Mesenchymal stem cell (in vitro differentiated cells and primary cell): ENCODE data around the gene KRTAP13-2.

Source experiments
- DNase-seq: peaks from one replicate; pipeline ENCODE4 v3.0.0-alpha.2; 2013
- H2AFZ ChIP-seq: one replicate; pipeline ENCODE4 v1.6.1; 2013; ENCODE audit warnings: low read depth, mild to moderate bottlenecking, control low read depth, inconsistent platforms, low read length, moderate library complexity
- H2AK5ac ChIP-seq: 2 replicates; pipeline ENCODE4 v1.6.1; 2013; ENCODE audit warnings: low read length, moderate library complexity, mild to moderate bottlenecking, inconsistent platforms; ENCODE audit not compliant: severe bottlenecking
- H2BK120ac ChIP-seq: one replicate; pipeline ENCODE4 v1.6.1; 2013; ENCODE audit warnings: low read depth, mild to moderate bottlenecking, inconsistent platforms, low read length, moderate library complexity
- H2BK12ac ChIP-seq, 2 experiments: one replicate each; pipeline ENCODE4 v1.6.1; 2013; ENCODE audit warnings: inconsistent platforms in 2 of 2, low read length in 2 of 2, mild to moderate bottlenecking in 2 of 2, moderate library complexity in 2 of 2, control low read depth in 1 of 2
- H2BK15ac ChIP-seq: one replicate; pipeline ENCODE4 v1.6.1; 2013; ENCODE audit warnings: mild to moderate bottlenecking, low read depth, inconsistent platforms; ENCODE audit not compliant: poor library complexity, severe bottlenecking
- H2BK5ac ChIP-seq: 2 replicates; pipeline ENCODE4 v1.6.1; 2013; ENCODE audit warnings: low read depth, mild to moderate bottlenecking, low read length, control low read depth, inconsistent platforms; ENCODE audit not compliant: poor library complexity, severe bottlenecking
- H3K14ac ChIP-seq, 2 experiments: one replicate each; pipeline ENCODE4 v1.6.1; 2013; ENCODE audit warnings: inconsistent platforms in 2 of 2, low read length in 2 of 2, control low read depth in 1 of 2, mild to moderate bottlenecking in 1 of 2, moderate library complexity in 1 of 2
- H3K18ac ChIP-seq, 2 experiments: one replicate each; pipeline ENCODE4 v1.6.1; 2013; ENCODE audit warnings: inconsistent platforms in 2 of 2, low read length in 2 of 2, control low read depth in 1 of 2, low read depth in 1 of 2, mild to moderate bottlenecking in 1 of 2
- H3K23ac ChIP-seq, 2 experiments: one replicate each; pipeline ENCODE4 v1.6.1; 2013; ENCODE audit warnings: inconsistent platforms in 2 of 2, low read length in 2 of 2, mild to moderate bottlenecking in 2 of 2, moderate library complexity in 2 of 2, control low read depth in 1 of 2
- H3K27ac ChIP-seq: 2 replicates; pipeline ENCODE4 v1.5.1; 2013; ENCODE audit warnings: mild to moderate bottlenecking, moderate library complexity, low read length, control low read depth, inconsistent platforms; ENCODE audit not compliant: poor library complexity, severe bottlenecking
- H3K27me3 ChIP-seq, 2 experiments: 2 replicates each; pipeline versions ENCODE4 v1.6.1 to v1.7.0; 2013; ENCODE audit warnings: low read length in 2 of 2, mild to moderate bottlenecking in 2 of 2, moderate library complexity in 2 of 2, control low read depth in 1 of 2, inconsistent platforms in 1 of 2; ENCODE audit not compliant: control insufficient read depth in 1 of 2, insufficient read depth in 1 of 2
- H3K36me3 ChIP-seq, 2 experiments: 2 replicates each; pipeline versions ENCODE4 v1.6.1 to v1.7.0; 2013; ENCODE audit warnings: low read length in 2 of 2, control low read depth in 1 of 2, inconsistent platforms in 1 of 2, low read depth in 1 of 2, mild to moderate bottlenecking in 1 of 2; ENCODE audit not compliant: insufficient read depth in 2 of 2, control insufficient read depth in 1 of 2
- H3K4ac ChIP-seq, 2 experiments: one replicate each; pipeline ENCODE4 v1.6.1; 2013; ENCODE audit warnings: inconsistent platforms in 2 of 2, low read length in 2 of 2, mild to moderate bottlenecking in 2 of 2, moderate library complexity in 2 of 2, control low read depth in 1 of 2, low read depth in 1 of 2
- H3K4me1 ChIP-seq: 2 replicates; pipeline ENCODE4 v1.6.1; 2013; ENCODE audit warnings: low read depth, low read length, control low read depth; ENCODE audit not compliant: control insufficient read depth, insufficient read depth
- H3K4me2 ChIP-seq: 2 replicates; pipeline ENCODE4 v1.6.1; 2013; ENCODE audit warnings: low read length, mild to moderate bottlenecking, inconsistent platforms; ENCODE audit not compliant: poor library complexity, severe bottlenecking
- H3K4me3 ChIP-seq, 2 experiments: 2 replicates each; pipeline versions ENCODE4 v1.5.1 to v1.7.0; 2013; ENCODE audit warnings: low read length in 2 of 2, mild to moderate bottlenecking in 2 of 2, control low read depth in 1 of 2, low read depth in 1 of 2; ENCODE audit not compliant: insufficient read depth in 1 of 2
- H3K79me1 ChIP-seq: replicated peaks from 2 replicates; pipeline ENCODE4 v1.6.1; 2013; ENCODE audit warnings: mild to moderate bottlenecking, control low read depth, low read length, inconsistent platforms; ENCODE audit not compliant: poor library complexity, severe bottlenecking
- H3K9ac ChIP-seq: 2 replicates; pipeline ENCODE4 v1.7.0; 2013; ENCODE audit warnings: mild to moderate bottlenecking, low read length, moderate library complexity
- H3K9me3 ChIP-seq: 2 replicates; pipeline ENCODE4 v1.7.0; 2013; ENCODE audit warnings: mild to moderate bottlenecking, low read length; ENCODE audit not compliant: control insufficient read depth
- H4K8ac ChIP-seq: one replicate; pipeline ENCODE4 v1.6.1; 2013; ENCODE audit warnings: inconsistent platforms, mild to moderate bottlenecking, low read length, moderate library complexity
- H4K91ac ChIP-seq: one replicate; pipeline ENCODE4 v1.6.1; 2013; ENCODE audit warnings: mild to moderate bottlenecking, low read length, inconsistent platforms
- WGBS: methylation state at CpG from one replicate; pipeline ENCODE4 v1.1.7; 2013; ENCODE audit warnings: mixed read lengths; 5-methylcytosine and 5-hydroxymethylcytosine counted together

The KRTAP13-2 gene

GRCh38 chr21:30391492-30392025 lies 19.5 kb upstream of the KRTAP13-2 start:
- Histone ChIP-seq H3K4me1 (no peaks in the 10 kb centered on the region), H3K4me2 (no peak overlapping the region), H3K23ac (no peak overlapping the region), H2BK5ac (no peak overlapping the region), H3K9ac (no peak overlapping the region), H3K79me1 (no peaks in the 10 kb centered on the region), H2BK120ac (no peak overlapping the region), H3K4me3 (no peak overlapping the region), H2AFZ (no peak overlapping the region), H2AK5ac (no peak overlapping the region), H3K36me3 (no peaks in the 10 kb centered on the region), H3K14ac (no peak overlapping the region), H3K27me3 (no peaks in the 10 kb centered on the region), H2BK12ac (no peak overlapping the region), H2BK15ac (no peak overlapping the region), H4K8ac (no peak overlapping the region), H3K9me3 (no peaks in the 10 kb centered on the region), H4K91ac (no peak overlapping the region), H3K4ac (no peak overlapping the region), H3K18ac (no peak overlapping the region), H3K27ac (no peak overlapping the region)
- no peak for DNase-seq
- WGBS = 57% methylated on average over 2 of the region's 2 CpGs

GRCh38 chr21:30382201-30382600 lies 10.1 kb upstream of the KRTAP13-2 start:
- no peaks in the 10 kb centered on the region for H3K36me3 ChIP-seq
- H3K79me1 ChIP-seq = no peaks in the 10 kb centered on the region
- DNase-seq = no peak
- H2BK15ac ChIP-seq = no peak overlapping the region
- no peak overlapping the region for H3K18ac ChIP-seq
- H3K14ac ChIP-seq = no peak overlapping the region
- H3K4me3 ChIP-seq = no peak overlapping the region
- no peak overlapping the region for H2AK5ac ChIP-seq
- no peak overlapping the region for H2AFZ ChIP-seq
- no peak overlapping the region for H3K4ac ChIP-seq
- no peaks in the 10 kb centered on the region for H3K27me3 ChIP-seq
- H3K9ac ChIP-seq = no peak overlapping the region
- H3K9me3 ChIP-seq = no peaks in the 10 kb centered on the region
- no peaks in the 10 kb centered on the region for H3K4me1 ChIP-seq
- no peak overlapping the region for H4K91ac ChIP-seq
- H4K8ac ChIP-seq = no peak overlapping the region
- no peak overlapping the region for H2BK5ac ChIP-seq
- H3K23ac ChIP-seq = no peak overlapping the region
- H3K27ac ChIP-seq = no peak overlapping the region
- no CpG with 5 or more reads among the region's 1 CpG for WGBS
- H2BK120ac ChIP-seq = no peak overlapping the region
- no peak overlapping the region for H2BK12ac ChIP-seq
- no peak overlapping the region for H3K4me2 ChIP-seq

GRCh38 chr21:30355906-30356305 lies 16.2 kb downstream of the KRTAP13-2 start:
- Histone ChIP-seq H2BK15ac (no peak overlapping the region), H2BK120ac (no peak overlapping the region), H3K14ac (no peak overlapping the region), H3K18ac (no peak overlapping the region), H3K9me3 (no peaks in the 10 kb centered on the region), H3K27me3 (no peaks in the 10 kb centered on the region), H3K4me1 (no peaks in the 10 kb centered on the region), H3K79me1 (no peaks in the 10 kb centered on the region), H4K91ac (no peak overlapping the region), H3K4me2 (no peak overlapping the region), H3K9ac (no peak overlapping the region), H2BK5ac (no peak overlapping the region), H3K4me3 (no peak overlapping the region), H3K4ac (no peak overlapping the region), H2BK12ac (no peak overlapping the region), H2AK5ac (no peak overlapping the region), H3K23ac (no peak overlapping the region), H3K27ac (no peak overlapping the region), H4K8ac (no peak overlapping the region), H3K36me3 (no peaks in the 10 kb centered on the region), H2AFZ (no peak overlapping the region)
- DNase-seq = no peak
- 33% methylated on average over 1 of the region's 3 CpGs for WGBS

- H3K79me1 ChIP-seq = no peaks in the 10 kb centered on the region
- H2BK120ac ChIP-seq = no peak overlapping the region
- H2BK12ac ChIP-seq = no peak overlapping the region
- H3K27ac ChIP-seq = no peak overlapping the region
- H2AK5ac ChIP-seq = no peak overlapping the region
- no peak overlapping the region for H3K4me2 ChIP-seq
- no peak overlapping the region for H2AFZ ChIP-seq
- H3K23ac ChIP-seq = no peak overlapping the region
- 59% methylated on average over 1 of the region's 1 CpG for WGBS
- DNase-seq = no peak
- no peak overlapping the region for H3K4me3 ChIP-seq
- H3K9ac ChIP-seq = no peak overlapping the region
- no peak overlapping the region for H4K8ac ChIP-seq
- no peaks in the 10 kb centered on the region for H3K36me3 ChIP-seq
- no peak overlapping the region for H3K4ac ChIP-seq
- no peak overlapping the region for H4K91ac ChIP-seq
- no peaks in the 10 kb centered on the region for H3K4me1 ChIP-seq
- H2BK15ac ChIP-seq = no peak overlapping the region
- no peak overlapping the region for H3K14ac ChIP-seq
- H3K18ac ChIP-seq = no peak overlapping the region
- no peak overlapping the region for H2BK5ac ChIP-seq
- H3K9me3 ChIP-seq = no peaks in the 10 kb centered on the region
- no peaks in the 10 kb centered on the region for H3K27me3 ChIP-seq
Observed at GRCh38 chr21:30354308-30355005, 17.6 kb downstream of the KRTAP13-2 start.
